HG03342 (cell line): Measurements from ENCODE around the gene DNAAF8.

Experiments used
- ATAC-seq: cut with Tn5 transposase; IDR thresholded peaks from one replicate; pipeline ENCODE4 v1.9.1; 2021; ENCODE audit warnings: mild to moderate bottlenecking, moderate library complexity; ENCODE audit not compliant: unreplicated experiment

DNAAF8 gene

GRCh38 chr16:4734063-4734729, at the start of gene DNAAF8, which contains the start of gene ANKS3:
Gene DNAAF8 (plus strand): TSS chr16:4734537. CDS start chr16:4736515, 1,978 bp downstream.
Gene ANKS3 (minus strand): TSS chr16:4734271. CDS start chr16:4730149, 4,122 bp downstream.
- peak; percentile 66 for ATAC-seq

GRCh38 chr16:4684763-4685162, 49.6 kb upstream of the DNAAF8 start:
- no peak for ATAC-seq

- no peak for ATAC-seq
Observed at GRCh38 chr16:4685292-4685691, 49.0 kb upstream of the DNAAF8 start.

GRCh38 chr16:4685776-4686496, 48.4 kb upstream of the DNAAF8 start:
- ATAC-seq = no peak

GRCh38 chr16:4686497-4687210, 47.7 kb upstream of the DNAAF8 start:
- no peak for ATAC-seq

GRCh38 chr16:4687416-4687815, 46.9 kb upstream of the DNAAF8 start:
- no peak for ATAC-seq

GRCh38 chr16:4687946-4688673, 46.2 kb upstream of the DNAAF8 start:
- ATAC-seq = no peak

- no peak for ATAC-seq
Observed at GRCh38 chr16:4688674-4689045, 45.7 kb upstream of the DNAAF8 start.

GRCh38 chr16:4689091-4689671, 45.2 kb upstream of the DNAAF8 start:
- no peak for ATAC-seq

- ATAC-seq = no peak
Observed at GRCh38 chr16:4689864-4690704, 44.3 kb upstream of the DNAAF8 start.

GRCh38 chr16:4690946-4691665, 43.2 kb upstream of the DNAAF8 start:
- ATAC-seq = no peak

GRCh38 chr16:4691666-4692412, 42.5 kb upstream of the DNAAF8 start:
- ATAC-seq = no peak

- peak; percentile 22 for ATAC-seq
Observed at GRCh38 chr16:4692460-4693295, 41.7 kb upstream of the DNAAF8 start.

- ATAC-seq = peak; percentile 93
Observed at GRCh38 chr16:4693296-4693955, 40.9 kb upstream of the DNAAF8 start, which contains the start of gene NUDT16L1. Gene NUDT16L1 (plus strand): TSS chr16:4693562. CDS start chr16:4693727, 165 bp downstream.

- no peak for ATAC-seq
Observed at GRCh38 chr16:4693956-4694641, 40.2 kb upstream of the DNAAF8 start.
